ENCODE data around the gene GMCL1.

GMCL1 gene

GRCh38 chr2:69907216-69907615 lies 77.8 kb downstream of the GMCL1 start:
- H3K4me3 ChIP-seq (ENCODE audit: low read length, poor library complexity, severe bottlenecking): no peak overlapping the region
- no peak overlapping the region for H3K9ac ChIP-seq (ENCODE audit: low read depth, low read length, poor library complexity, severe bottlenecking)
- H3K9me2 ChIP-seq (replicated peaks; ENCODE audit: low read depth, low read length): no peaks in the 10 kb centered on the region
- peaks cover 53% of the 10 kb centered on the region for H3K36me3 ChIP-seq (ENCODE audit: insufficient read depth, low read length)
- H3K4me1 ChIP-seq (ENCODE audit: insufficient read depth, low read length, poor library complexity, severe bottlenecking): peaks cover 5% of the 10 kb centered on the region
- H3K27me3 ChIP-seq (ENCODE audit: insufficient read depth, low read length, poor library complexity, severe bottlenecking): no peaks in the 10 kb centered on the region
- TF ChIP-seq EZH2phosphoT487 (IDR thresholded peaks at IDR 0.05; ENCODE audit: borderline replicate concordance): no peak
- TF ChIP-seq CTCF (conservative IDR thresholded peaks at IDR 0.05; ENCODE audit: low read length): no peak
- H2AFZ ChIP-seq (ENCODE audit: low read length): no peak overlapping the region
- H3K79me2 ChIP-seq (ENCODE audit: insufficient read depth, low read length): no peaks in the 10 kb centered on the region; the same call in 1 of the 2 replicates
- no peaks in the 10 kb centered on the region for H4K20me1 ChIP-seq (ENCODE audit: insufficient read depth, low read length, poor library complexity, severe bottlenecking)
- H3K9me3 ChIP-seq (ENCODE audit: insufficient read depth, low read depth, low read length): no peaks in the 10 kb centered on the region
- H3K4me2 ChIP-seq (ENCODE audit: low read depth, low read length, poor library complexity, severe bottlenecking): no peak overlapping the region
- H3F3A ChIP-seq (ENCODE audit: low read depth): no peaks in the 10 kb centered on the region

GRCh38 chr2:69911985-69912563 lies 82.6 kb downstream of the GMCL1 start:
- no peak overlapping the region for H2AFZ ChIP-seq (ENCODE audit: low read length)
- no peak overlapping the region for H3K4me2 ChIP-seq (ENCODE audit: low read depth, low read length, poor library complexity, severe bottlenecking)
- no peak overlapping the region for H3K9ac ChIP-seq (ENCODE audit: low read depth, low read length, poor library complexity, severe bottlenecking)
- no peaks in the 10 kb centered on the region for H3K27me3 ChIP-seq (ENCODE audit: insufficient read depth, low read length, poor library complexity, severe bottlenecking)
- no peaks in the 10 kb centered on the region for H3K9me2 ChIP-seq (replicated peaks; ENCODE audit: low read depth, low read length)
- no peak overlapping the region for H3K4me3 ChIP-seq (ENCODE audit: low read length, poor library complexity, severe bottlenecking)
- peaks cover 13% of the 10 kb centered on the region; the same call in 1 of the 2 replicates for H3K79me2 ChIP-seq (ENCODE audit: insufficient read depth, low read length)
- H3F3A ChIP-seq (ENCODE audit: low read depth): no peaks in the 10 kb centered on the region
- peaks cover 25% of the 10 kb centered on the region; the same call in 1 of the 2 replicates for H3K36me3 ChIP-seq (ENCODE audit: insufficient read depth, low read length)
- peaks cover 6% of the 10 kb centered on the region for H4K20me1 ChIP-seq (ENCODE audit: insufficient read depth, low read length, poor library complexity, severe bottlenecking)
- no peaks in the 10 kb centered on the region for H3K9me3 ChIP-seq (ENCODE audit: insufficient read depth, low read depth, low read length)
- H3K4me1 ChIP-seq (ENCODE audit: insufficient read depth, low read length, poor library complexity, severe bottlenecking): peaks cover 7% of the 10 kb centered on the region
- TF ChIP-seq EZH2phosphoT487 (IDR thresholded peaks at IDR 0.05; ENCODE audit: borderline replicate concordance) (no peak), CTCF (conservative IDR thresholded peaks at IDR 0.05; ENCODE audit: low read length) (peak; percentile 77)

DNA sequence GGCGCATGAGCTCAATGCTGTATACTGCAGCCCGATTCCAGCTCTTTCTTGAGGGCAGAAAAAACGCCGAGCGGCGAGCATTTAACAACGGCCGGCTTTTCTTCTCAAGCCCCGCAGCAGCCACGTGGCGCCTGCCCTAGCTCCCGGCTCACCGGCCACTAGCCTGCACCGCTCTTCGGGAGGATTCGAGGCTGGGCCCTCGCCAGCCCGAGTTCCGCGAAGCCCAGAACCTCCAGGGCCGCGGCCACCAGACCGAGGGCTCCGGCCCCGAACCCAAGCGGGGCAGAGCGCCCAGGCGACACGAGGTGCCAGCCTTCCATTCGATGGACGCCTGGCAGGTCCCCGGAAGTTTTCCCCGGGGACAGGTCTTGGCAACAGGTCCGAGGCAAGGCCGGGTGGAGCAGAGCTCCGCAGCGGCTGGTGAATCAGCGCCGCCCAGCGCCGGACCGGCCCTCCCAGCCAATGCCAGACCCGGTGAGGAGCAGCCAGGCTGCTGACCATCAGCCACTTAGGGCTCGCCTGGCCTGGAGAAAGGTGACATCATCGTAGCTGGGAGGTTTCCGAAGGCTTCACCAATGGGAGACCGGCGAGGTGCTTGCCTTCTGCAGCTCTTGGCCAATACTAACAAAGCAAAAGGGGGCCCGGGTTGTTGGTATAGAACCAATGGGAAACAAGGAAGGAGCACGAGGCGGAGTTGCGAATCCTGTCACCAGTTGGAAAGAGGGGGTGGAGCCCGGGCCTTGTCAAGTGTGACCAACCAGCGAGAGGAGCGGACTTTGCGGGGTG lies 84.9 kb downstream of the GMCL1 start:
- TF ChIP-seq CTCF (conservative IDR thresholded peaks at IDR 0.05; ENCODE audit: low read length) (no peak), EZH2phosphoT487 (IDR thresholded peaks at IDR 0.05; ENCODE audit: borderline replicate concordance) (no peak)
- Histone ChIP-seq H3F3A (ENCODE audit: low read depth) (no peaks in the 10 kb centered on the region), H3K27me3 (ENCODE audit: insufficient read depth, low read length, poor library complexity, severe bottlenecking) (no peaks in the 10 kb centered on the region)

More for the DNA sequence above, 84.9 kb downstream of the GMCL1 start:
- H3K9me2 ChIP-seq (replicated peaks; ENCODE audit: low read depth, low read length): no peaks in the 10 kb centered on the region
- peaks cover 6% of the 10 kb centered on the region for H4K20me1 ChIP-seq (ENCODE audit: insufficient read depth, low read length, poor library complexity, severe bottlenecking)
- peaks cover 13% of the 10 kb centered on the region; the same call in 1 of the 2 replicates for H3K79me2 ChIP-seq (ENCODE audit: insufficient read depth, low read length)
- peaks cover 5% of the 10 kb centered on the region; the same call in 1 of the 2 replicates for H3K36me3 ChIP-seq (ENCODE audit: insufficient read depth, low read length)
- H3K9ac ChIP-seq (ENCODE audit: low read depth, low read length, poor library complexity, severe bottlenecking): peak overlapping the region; percentile 77
- H3K4me1 ChIP-seq (ENCODE audit: insufficient read depth, low read length, poor library complexity, severe bottlenecking): peaks cover 14% of the 10 kb centered on the region
- H3K4me2 ChIP-seq (ENCODE audit: low read depth, low read length, poor library complexity, severe bottlenecking): peak overlapping the region; percentile 77
- H3K9me3 ChIP-seq (ENCODE audit: insufficient read depth, low read depth, low read length): no peaks in the 10 kb centered on the region
- peak overlapping the region; percentile 74 for H3K4me3 ChIP-seq (ENCODE audit: low read length, poor library complexity, severe bottlenecking)
- H2AFZ ChIP-seq (ENCODE audit: low read length): peak overlapping the region; percentile 75
